CD14-positive monocyte (primary cell): ENCODE results near the gene MACROD1. TPM values are rescaled to one million over a fixed set of nuclear protein-coding genes. Genes with fewer than 3 reads are reported as not detected.

Source experiments
- DNase-seq, 3 donors: peaks; one replicate each; pipeline ENCODE4 v3.0.0-alpha.2; 2011 to 2022
- H2AFZ ChIP-seq: 2 replicates; pipeline ENCODE4 v1.6.0; 2012; ENCODE audit warnings: mild to moderate bottlenecking, low read depth, low read length, inconsistent platforms; ENCODE audit not compliant: insufficient read depth, poor library complexity, severe bottlenecking
- H3K27ac ChIP-seq, 2 donors: 1 replicate in 1 of 2; 2 replicates in 1 of 2; pipeline ENCODE4 v1.5.1; 2012 to 2013; ENCODE audit warnings: low read length in 2 of 2, control low read depth in 1 of 2, inconsistent platforms in 1 of 2, low read depth in 1 of 2, mild to moderate bottlenecking in 1 of 2
- H3K27me3 ChIP-seq, 2 donors: one replicate each; pipeline versions ENCODE4 v1.6.0 to v1.6.1; 2011 to 2013; ENCODE audit warnings: low read length in 2 of 2; ENCODE audit not compliant: control insufficient read depth in 2 of 2, insufficient read depth in 2 of 2
- H3K36me3 ChIP-seq, 2 donors: replicated peaks in 1 of 2; 1 replicate in 1 of 2; 2 replicates in 1 of 2; pipeline versions ENCODE4 v1.5.1 to v1.6.1; 2012 to 2013; ENCODE audit warnings: low read length in 2 of 2, control low read depth in 1 of 2, inconsistent platforms in 1 of 2, mild to moderate bottlenecking in 1 of 2; ENCODE audit not compliant: insufficient read depth in 2 of 2, control insufficient read depth in 1 of 2
- H3K4me1 ChIP-seq, 2 donors: 1 replicate in 1 of 2; 2 replicates in 1 of 2; pipeline versions ENCODE4 v1.5.1 to v1.6.1; 2012 to 2013; ENCODE audit warnings: low read length in 2 of 2, control low read depth in 1 of 2, inconsistent platforms in 1 of 2, mild to moderate bottlenecking in 1 of 2, moderate library complexity in 1 of 2; ENCODE audit not compliant: insufficient read depth in 2 of 2, control insufficient read depth in 1 of 2
- H3K4me2 ChIP-seq: replicated peaks from 2 replicates; pipeline ENCODE3; 2012; ENCODE audit warnings: low read length, moderate library complexity, mild to moderate bottlenecking; ENCODE audit not compliant: poor library complexity, severe bottlenecking; ENCODE audit errors: extremely low read depth
- H3K4me3 ChIP-seq, 3 experiments: fragments of 200-600 bp in 1 of 3; sonication (generic) in 1 of 3; replicated peaks in 1 of 3; 1 replicate in 2 of 3; 2 replicates in 1 of 3; pipeline ENCODE4 v1.5.1; 2011 to 2013; ENCODE audit warnings: low read length in 3 of 3, mild to moderate bottlenecking in 3 of 3, control low read depth in 2 of 3, low read depth in 2 of 3, inconsistent platforms in 1 of 3, moderate library complexity in 1 of 3
- H3K79me2 ChIP-seq: 2 replicates; pipeline ENCODE4 v1.6.0; 2012; ENCODE audit warnings: mild to moderate bottlenecking, control low read depth, inconsistent platforms, low read length, moderate library complexity; ENCODE audit not compliant: insufficient read depth
- H3K9ac ChIP-seq: 2 replicates; pipeline ENCODE4 v1.6.0; 2017; ENCODE audit warnings: low read length, mild to moderate bottlenecking; ENCODE audit not compliant: insufficient read depth, poor library complexity, severe bottlenecking
- H3K9me3 ChIP-seq, 2 donors: replicated peaks in 1 of 2; 1 replicate in 1 of 2; 2 replicates in 1 of 2; pipeline versions ENCODE4 v1.5.1 to v1.6.1; 2012 to 2013; ENCODE audit warnings: low read length in 2 of 2, control low read depth in 1 of 2; ENCODE audit not compliant: control insufficient read depth in 1 of 2, insufficient read depth in 1 of 2
- H4K20me1 ChIP-seq: 2 replicates; pipeline ENCODE4 v1.6.0; 2012; ENCODE audit warnings: mild to moderate bottlenecking, low read length, control low read depth, moderate library complexity; ENCODE audit not compliant: insufficient read depth
- H3K27ac Mint-ChIP-seq, 7 donors: one replicate each; pipeline ENCODE4 v1.8.0; 2020; ENCODE audit warnings: mild to moderate bottlenecking in 7 of 7, mixed read lengths in 7 of 7, moderate library complexity in 6 of 7, inconsistent platforms in 2 of 7
- H3K27me3 Mint-ChIP-seq, 3 donors: one replicate each; pipeline ENCODE4 v1.8.0; 2021 to 2022; ENCODE audit warnings: low read depth in 3 of 3, mild to moderate bottlenecking in 3 of 3, mixed read lengths in 3 of 3, moderate library complexity in 3 of 3, inconsistent platforms in 1 of 3
- H3K36me3 Mint-ChIP-seq, 2 donors: one replicate each; pipeline ENCODE4 v1.8.0; 2020; ENCODE audit warnings: mixed read lengths in 2 of 2, inconsistent platforms in 1 of 2, mild to moderate bottlenecking in 1 of 2
- H3K4me1 Mint-ChIP-seq: one replicate; pipeline ENCODE4 v1.8.0; 2020; ENCODE audit warnings: mild to moderate bottlenecking, mixed read lengths
- H3K4me3 Mint-ChIP-seq, 2 donors: one replicate each; pipeline ENCODE4 v1.8.0; 2020; ENCODE audit warnings: mild to moderate bottlenecking in 2 of 2, mixed read lengths in 2 of 2, moderate library complexity in 1 of 2
- H3K9me3 Mint-ChIP-seq, 7 donors: one replicate each; pipeline ENCODE4 v1.8.0; 2020 to 2022; ENCODE audit warnings: mixed read lengths in 7 of 7, mild to moderate bottlenecking in 6 of 7, moderate library complexity in 6 of 7, inconsistent platforms in 2 of 7
- CTCF ChIP-seq: fragments of 200-600 bp; IDR thresholded peaks from one replicate; pipeline ENCODE4 v1.8.0; 2022; ENCODE audit warnings: antibody characterized with exemption, mild to moderate bottlenecking
- WGBS: methylation state at CpG from one replicate; pipeline ENCODE4 v1.1.5; 2013; ENCODE audit warnings: missing lambda C conversion rate; ENCODE audit not compliant: insufficient coverage; 5-methylcytosine and 5-hydroxymethylcytosine counted together
- intact Hi-C, 2 donors: fragments of 100-400 bp; cut with micrococcal nuclease; formaldehyde crosslinking; loops; one replicate each; pipeline versions ENCODE4 v1.15.0 to v1.15.1; 2023
- polyA plus RNA-seq, 3 donors: library from polyadenylated mRNA; depleted of rRNA in 1 of 3; unstranded in 2 of 3; stranded (reverse) in 1 of 3; fragments of 300-500 nt in 2 of 3; fragments of >200 nt in 1 of 3; fragmentation: Illumina TruSeq in 2 of 3; gene quantifications; 1 replicate in 2 of 3; 2 replicates in 1 of 3; pipeline ENCODE4 v1.2.3, GENCODE V29; 2012 to 2021

MACROD1 gene
- polyA plus RNA-seq, 3 donors = 1.5 to 2.4 (median 2.2) TPM

GRCh38 chr11:64045700-64046099 lies 120.2 kb downstream of the MACROD1 start:
- 93% methylated on average over 2 of the region's 2 CpGs for WGBS
- intact Hi-C loops = no loop called here

GRCh38 chr11:64044730-64045393 lies 121.1 kb downstream of the MACROD1 start:
- Histone ChIP-seq H4K20me1 (no peaks in the 10 kb centered on the region), H3K79me2 (no peaks in the 10 kb centered on the region), H3K4me3 (no peak overlapping the region), H3K4me2 (no peak overlapping the region), H3K27me3 (no peaks in the 10 kb centered on the region), H2AFZ (no peak overlapping the region), H3K9me3 (no peaks in the 10 kb centered on the region), H3K4me1 (peaks cover 14 to 16% of the 10 kb centered on the region in 2 donors), H3K36me3 (no peaks in the 10 kb centered on the region), H3K9ac (no peak overlapping the region), H3K27ac (no peak overlapping the region)
- 77% methylated on average over 18 of the region's 18 CpGs for WGBS
- Mint-ChIP-seq H3K4me1 (peaks cover 10% of the 10 kb centered on the region), H3K4me3 (no peak overlapping the region), H3K36me3 (no peaks in the 10 kb centered on the region), H3K27ac (no peak overlapping the region), H3K27me3 (peaks cover 1 to 4% (median 3%) of the 10 kb centered on the region in 3 donors), H3K9me3 (peaks cover 0 to 4% (median 0%) of the 10 kb centered on the region in 7 donors)
- TF ChIP-seq CTCF = no peak
- intact Hi-C loops = no loop called here
- no peak for DNase-seq

More at GRCh38 chr11:64045700-64046099, 120.2 kb downstream of the MACROD1 start:
- H3K36me3 ChIP-seq = no peaks in the 10 kb centered on the region
- H3K79me2 ChIP-seq = no peaks in the 10 kb centered on the region
- no peak overlapping the region for H3K27ac Mint-ChIP-seq
- DNase-seq = no peak
- no peaks in the 10 kb centered on the region for H3K9me3 Mint-ChIP-seq
- H3K4me1 ChIP-seq = peaks cover 14 to 16% of the 10 kb centered on the region in 2 donors
- H3K27me3 ChIP-seq = no peaks in the 10 kb centered on the region
- H3K4me1 Mint-ChIP-seq = peaks cover 10% of the 10 kb centered on the region
- no peak overlapping the region for H2AFZ ChIP-seq
- no peak overlapping the region for H3K27ac ChIP-seq
- H3K4me3 Mint-ChIP-seq = no peak overlapping the region
- no peak overlapping the region for H3K9ac ChIP-seq
- H3K27me3 Mint-ChIP-seq = peaks cover 1 to 3% (median 2%) of the 10 kb centered on the region in 3 donors
- H3K4me2 ChIP-seq = no peak overlapping the region
- H3K9me3 ChIP-seq = no peaks in the 10 kb centered on the region
- no peak overlapping the region for H3K4me3 ChIP-seq
- H4K20me1 ChIP-seq = no peaks in the 10 kb centered on the region
- H3K36me3 Mint-ChIP-seq = no peaks in the 10 kb centered on the region
- TF ChIP-seq CTCF = no peak
